Prostate gland (tissue), 2 donors: ENCODE data around the gene DOCK2. TPM values are rescaled to one million over a fixed set of nuclear protein-coding genes. Genes with fewer than 3 reads are reported as not detected.

Experiments
- DNase-seq: peaks from one replicate; pipeline ENCODE4 v3.0.0-alpha.2; 2019; ENCODE audit warnings: low spot score
- H3K27ac ChIP-seq, 2 donors: fragments of 200-600 bp; sonication (generic); 2 replicates each; pipeline ENCODE4 v1.5.1; 2017 to 2019
- H3K27me3 ChIP-seq: fragments of 200-600 bp; sonication (generic); replicated peaks from 2 replicates; pipeline ENCODE4 v1.5.1; 2019; ENCODE audit not compliant: insufficient read depth
- H3K36me3 ChIP-seq, 2 donors: fragments of 200-600 bp; sonication (generic); 1 replicate in 1 of 2; 2 replicates in 1 of 2; pipeline versions ENCODE4 v1.5.1 to v1.8.1; 2017 to 2019
- H3K4me1 ChIP-seq: fragments of 200-600 bp; sonication (generic); replicated peaks from 2 replicates; pipeline ENCODE4 v1.5.1; 2019
- H3K4me3 ChIP-seq, 2 donors: fragments of 200-600 bp; sonication (generic); 2 replicates each; pipeline ENCODE4 v1.5.1; 2017 to 2019
- H3K9me3 ChIP-seq: fragments of 200-600 bp; sonication (generic); 2 replicates; pipeline ENCODE4 v1.5.1; 2017
- POLR2A ChIP-seq: fragments of 450-650 bp; IDR thresholded peaks from one replicate; pipeline ENCODE4 v1.6.1; 2016; ENCODE audit warnings: antibody characterized with exemption, mild to moderate bottlenecking
- POLR2AphosphoS5 ChIP-seq: sonication (generic); formaldehyde crosslinking; IDR thresholded peaks from one replicate; pipeline ENCODE4 v1.6.1; 2017; ENCODE audit warnings: antibody characterized with exemption
- WGBS: methylation state at CpG from one replicate; pipeline ENCODE4 v1.1.5; 2018; 5-methylcytosine and 5-hydroxymethylcytosine counted together
- intact Hi-C: fragments of 100-400 bp; cut with DNase I; formaldehyde crosslinking; loops from one replicate; pipeline ENCODE4 v1.14.2; 2022
- total RNA-seq, 2 donors: library from RNA; depleted of rRNA; stranded (reverse); fragments of >200 nt; gene quantifications; one replicate each; pipeline ENCODE4 v1.1.0, GENCODE V29; 2016
- TF ChIP-seq, protein P1 (sequence below), 4 experiments: fragments of 200-600 bp in 2 of 4; fragments of 450-650 bp in 2 of 4; sonication (generic) in 2 of 4; IDR thresholded peaks; 1 replicate in 3 of 4; 2 replicates in 1 of 4; pipeline ENCODE4 v1.5.1; 2016 to 2019; ENCODE audit warnings: antibody characterized with exemption in 4 of 4, mild to moderate bottlenecking in 2 of 4, moderate library complexity in 2 of 4

Gene DOCK2
- total RNA-seq, 2 donors from 2014 or later: 2.5 to 6.2 TPM

DNA sequence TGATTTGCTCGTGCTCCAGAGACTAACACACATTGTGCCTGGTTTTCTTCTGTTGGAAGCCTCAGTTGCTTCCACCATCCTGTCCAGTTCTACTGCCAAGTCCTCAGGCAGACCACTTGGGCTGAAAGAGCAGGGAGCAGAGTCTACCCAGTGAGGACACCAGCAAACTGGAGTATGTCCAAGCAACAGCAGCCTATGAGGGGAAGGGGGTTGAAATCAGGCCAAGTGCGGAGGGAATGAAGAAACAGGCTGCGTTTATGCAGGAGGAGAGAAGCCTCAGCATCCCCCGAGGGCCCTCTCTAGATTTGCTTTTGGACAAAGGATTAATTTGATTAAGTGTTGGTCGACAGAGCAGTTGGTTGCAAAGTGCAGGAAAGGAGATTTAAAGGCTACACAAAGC lies 14.5 kb downstream of the DOCK2 start:
- Histone ChIP-seq H3K9me3 (no peaks in the 10 kb centered on the region), H3K27me3 (no peaks in the 10 kb centered on the region), H3K36me3 (no peaks in the 10 kb centered on the region), H3K27ac (no peak overlapping the region), H3K4me3 (no peak overlapping the region), H3K4me1 (no peaks in the 10 kb centered on the region)
- WGBS: 61% methylated on average over 5 of the region's 5 CpGs
- TF ChIP-seq, protein P1, sequence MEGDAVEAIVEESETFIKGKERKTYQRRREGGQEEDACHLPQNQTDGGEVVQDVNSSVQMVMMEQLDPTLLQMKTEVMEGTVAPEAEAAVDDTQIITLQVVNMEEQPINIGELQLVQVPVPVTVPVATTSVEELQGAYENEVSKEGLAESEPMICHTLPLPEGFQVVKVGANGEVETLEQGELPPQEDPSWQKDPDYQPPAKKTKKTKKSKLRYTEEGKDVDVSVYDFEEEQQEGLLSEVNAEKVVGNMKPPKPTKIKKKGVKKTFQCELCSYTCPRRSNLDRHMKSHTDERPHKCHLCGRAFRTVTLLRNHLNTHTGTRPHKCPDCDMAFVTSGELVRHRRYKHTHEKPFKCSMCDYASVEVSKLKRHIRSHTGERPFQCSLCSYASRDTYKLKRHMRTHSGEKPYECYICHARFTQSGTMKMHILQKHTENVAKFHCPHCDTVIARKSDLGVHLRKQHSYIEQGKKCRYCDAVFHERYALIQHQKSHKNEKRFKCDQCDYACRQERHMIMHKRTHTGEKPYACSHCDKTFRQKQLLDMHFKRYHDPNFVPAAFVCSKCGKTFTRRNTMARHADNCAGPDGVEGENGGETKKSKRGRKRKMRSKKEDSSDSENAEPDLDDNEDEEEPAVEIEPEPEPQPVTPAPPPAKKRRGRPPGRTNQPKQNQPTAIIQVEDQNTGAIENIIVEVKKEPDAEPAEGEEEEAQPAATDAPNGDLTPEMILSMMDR (IDR thresholded peaks at IDR 0.05): no peak
- no peak for TF ChIP-seq POLR2AphosphoS5
- TF ChIP-seq POLR2A: no peak
- intact Hi-C loops: no loop called here
- no peak for DNase-seq

DNA sequence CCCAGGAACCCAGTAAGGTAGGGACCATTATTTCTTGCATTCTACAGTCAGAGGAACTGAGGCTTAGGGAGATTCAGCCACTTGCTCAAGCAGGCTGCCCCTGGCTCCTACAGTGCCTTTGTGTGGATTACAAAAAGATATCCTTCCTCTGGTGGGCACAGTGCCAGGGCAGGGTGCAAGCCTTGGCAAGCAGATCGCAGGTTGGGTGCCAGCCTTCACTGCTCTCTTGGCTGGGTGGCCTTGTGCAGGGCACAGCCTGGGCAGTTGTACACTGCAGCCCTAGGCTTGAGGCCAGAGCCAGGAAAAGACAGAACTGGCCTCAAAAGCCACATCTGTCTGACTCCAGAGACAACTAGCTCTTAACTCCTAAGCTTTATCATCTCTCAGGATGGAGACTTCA lies 15.0 kb downstream of the DOCK2 start:
- Histone ChIP-seq H3K4me3 (no peak overlapping the region), H3K27me3 (no peaks in the 10 kb centered on the region), H3K36me3 (no peaks in the 10 kb centered on the region), H3K27ac (no peak overlapping the region), H3K4me1 (no peaks in the 10 kb centered on the region), H3K9me3 (no peaks in the 10 kb centered on the region)
- TF ChIP-seq POLR2AphosphoS5 (no peak), POLR2A (no peak)
- TF ChIP-seq, protein P1 (IDR thresholded peaks at IDR 0.05): no peak
- intact Hi-C loops: no loop called here
- WGBS: 10% methylated on average over 1 of the region's 1 CpG
- no peak for DNase-seq

DNA sequence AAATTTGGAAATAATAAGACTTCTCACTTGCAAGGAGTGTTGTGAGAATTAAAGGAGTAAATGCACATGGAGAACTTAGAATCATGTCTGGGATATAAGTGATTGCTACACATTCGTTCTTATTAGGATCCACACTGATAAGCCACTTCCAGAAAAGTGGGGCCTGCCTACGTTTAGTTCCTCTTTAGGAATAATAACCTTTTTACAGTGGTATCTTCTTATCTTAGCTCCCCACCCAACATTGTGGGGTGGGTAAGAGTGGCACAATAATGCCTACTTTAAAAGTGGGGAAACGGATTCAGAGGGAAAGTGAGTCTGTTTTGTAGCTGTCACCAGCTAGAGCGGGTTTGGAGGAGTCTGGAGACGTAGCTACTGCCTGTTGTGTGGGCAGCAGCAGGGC lies 16.0 kb downstream of the DOCK2 start:
- H3K27ac ChIP-seq: no peak overlapping the region
- DNase-seq: no peak
- 87% methylated on average over 5 of the region's 5 CpGs for WGBS
- intact Hi-C loops: no loop called here
- H3K9me3 ChIP-seq: no peaks in the 10 kb centered on the region
- H3K27me3 ChIP-seq: no peaks in the 10 kb centered on the region
- H3K4me1 ChIP-seq: no peaks in the 10 kb centered on the region
- TF ChIP-seq POLR2A (no peak), POLR2AphosphoS5 (no peak)
- TF ChIP-seq, protein P1 (IDR thresholded peaks at IDR 0.05): no peak
- no peaks in the 10 kb centered on the region for H3K36me3 ChIP-seq
- H3K4me3 ChIP-seq: no peak overlapping the region

DNA sequence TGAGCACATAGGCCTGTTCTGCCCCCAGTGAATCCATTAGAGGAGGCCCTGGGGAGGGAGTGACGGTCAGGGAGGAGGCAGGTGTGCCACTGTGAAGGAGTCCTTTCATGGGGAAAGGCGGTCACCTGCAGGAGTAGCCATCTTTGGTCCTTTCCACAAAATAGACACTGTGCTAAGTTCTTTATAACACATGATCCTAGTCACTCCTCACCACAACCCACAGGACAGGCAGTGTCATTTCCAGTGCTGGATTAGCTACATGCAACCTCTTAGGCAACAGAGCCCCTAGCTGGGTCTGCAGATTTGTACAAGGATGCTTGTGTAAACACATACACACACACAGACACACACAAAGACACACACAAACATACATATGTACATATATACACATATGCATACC lies 18.3 kb downstream of the DOCK2 start:
- Histone ChIP-seq H3K9me3 (no peaks in the 10 kb centered on the region), H3K4me1 (no peaks in the 10 kb centered on the region), H3K27ac (no peak overlapping the region), H3K27me3 (no peaks in the 10 kb centered on the region), H3K36me3 (no peaks in the 10 kb centered on the region), H3K4me3 (no peak overlapping the region)
- intact Hi-C loops: no loop called here
- WGBS: 94% methylated on average over 2 of the region's 2 CpGs
- TF ChIP-seq POLR2A (no peak), POLR2AphosphoS5 (no peak)
- TF ChIP-seq, protein P1 (IDR thresholded peaks at IDR 0.05): no peak
- DNase-seq: no peak

DNA sequence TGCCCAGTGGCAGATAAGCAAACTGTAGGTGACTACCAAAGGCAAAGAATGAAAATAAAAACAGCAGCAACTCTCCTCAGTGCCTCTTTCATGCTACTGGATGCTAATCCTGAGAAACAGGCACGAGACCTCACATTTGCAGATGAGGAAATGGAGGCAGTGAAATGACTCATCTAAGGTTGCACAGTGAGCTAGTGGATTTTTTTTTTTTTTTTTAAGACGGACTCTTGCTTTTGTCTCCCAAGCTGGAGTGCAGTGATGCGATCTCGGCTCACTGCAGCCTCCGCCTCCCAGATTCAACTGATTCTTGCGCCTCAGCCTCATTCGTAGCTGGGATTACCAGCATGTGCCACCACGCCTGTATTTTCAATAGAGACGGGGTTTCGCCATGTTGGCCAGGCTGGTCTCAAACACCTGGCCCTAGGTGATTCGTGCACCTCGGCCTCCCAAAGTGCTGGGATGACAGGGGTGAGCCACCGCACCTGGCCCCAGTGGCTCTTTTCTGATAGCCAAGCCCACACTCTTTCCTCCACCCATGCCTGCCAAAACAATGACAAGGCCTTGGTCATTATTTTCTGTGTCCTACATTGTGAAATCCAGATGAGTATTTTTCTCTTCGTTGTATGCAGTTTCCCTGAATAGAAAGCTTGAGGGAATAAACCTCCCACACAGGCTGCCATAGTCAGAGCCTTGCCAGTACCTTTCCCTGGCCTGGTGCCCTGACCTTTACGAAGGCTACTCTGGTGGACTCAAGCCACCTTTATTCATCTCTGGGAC lies 19.2 kb downstream of the DOCK2 start:
- TF ChIP-seq POLR2A (no peak), POLR2AphosphoS5 (no peak)
- TF ChIP-seq, protein P1 (IDR thresholded peaks at IDR 0.05): no peak
- intact Hi-C loops: no loop called here
- no peaks in the 10 kb centered on the region for H3K4me1 ChIP-seq
- no peak overlapping the region for H3K4me3 ChIP-seq
- no peak for DNase-seq
- no peak overlapping the region for H3K27ac ChIP-seq
- no peaks in the 10 kb centered on the region for H3K27me3 ChIP-seq
- no peaks in the 10 kb centered on the region for H3K36me3 ChIP-seq
- WGBS: 93% methylated on average over 15 of the region's 15 CpGs
- H3K9me3 ChIP-seq: no peaks in the 10 kb centered on the region
